MM.1S (cell line): ENCODE results near the gene SLC8A1.

Source experiments
- DNase-seq: peaks from one replicate; pipeline ENCODE4 v3.0.0-alpha.2; 2015
- H2AFZ ChIP-seq: fragments of 300-600 bp; sonication (generic); 2 replicates; pipeline ENCODE4 v1.6.0; 2016; ENCODE audit warnings: antibody characterized with exemption, low read length
- H3F3A ChIP-seq: fragments of 300-600 bp; sonication (generic); 2 replicates; pipeline ENCODE4 v1.6.1; 2016; ENCODE audit warnings: mild to moderate bottlenecking, antibody characterized with exemption, low read length, moderate library complexity, mixed read lengths; ENCODE audit not compliant: insufficient read depth
- H3K27ac ChIP-seq: fragments of 300-600 bp; sonication (generic); 2 replicates; pipeline ENCODE4 v1.5.1; 2016; ENCODE audit warnings: mild to moderate bottlenecking, low read length
- H3K27me3 ChIP-seq: fragments of 300-600 bp; sonication (generic); replicated peaks from 2 replicates; pipeline ENCODE4 v1.6.0; 2016; ENCODE audit warnings: low read length; ENCODE audit not compliant: insufficient read depth
- H3K36me3 ChIP-seq: fragments of 300-600 bp; sonication (generic); replicated peaks from 2 replicates; pipeline ENCODE4 v1.6.1; 2016; ENCODE audit warnings: mild to moderate bottlenecking, low read length, mixed read lengths; ENCODE audit not compliant: insufficient read depth
- H3K4me1 ChIP-seq: fragments of 300-600 bp; sonication (generic); 2 replicates; pipeline ENCODE4 v1.6.1; 2016; ENCODE audit warnings: low read length, mixed read lengths
- H3K4me2 ChIP-seq: fragments of 300-600 bp; sonication (generic); 2 replicates; pipeline ENCODE4 v1.6.0; 2016; ENCODE audit warnings: low read depth, low read length
- H3K4me3 ChIP-seq: fragments of 300-600 bp; sonication (generic); 2 replicates; pipeline ENCODE4 v1.5.1; 2016; ENCODE audit warnings: low read length, mixed read lengths
- H3K79me2 ChIP-seq: fragments of 300-600 bp; sonication (generic); 2 replicates; pipeline ENCODE4 v1.6.1; 2016; ENCODE audit warnings: mixed run types, low read length, mixed read lengths
- H3K9ac ChIP-seq: fragments of 300-600 bp; sonication (generic); 2 replicates; pipeline ENCODE4 v1.6.1; 2016; ENCODE audit warnings: low read length, mixed read lengths
- H3K9me2 ChIP-seq: fragments of 300-600 bp; sonication (generic); replicated peaks from 2 replicates; pipeline ENCODE4 v1.6.1; 2016; ENCODE audit warnings: mild to moderate bottlenecking, low read length, mixed read lengths; ENCODE audit not compliant: insufficient read depth
- H3K9me3 ChIP-seq: fragments of 300-600 bp; sonication (generic); replicated peaks from 2 replicates; pipeline ENCODE4 v1.6.1; 2016; ENCODE audit warnings: mild to moderate bottlenecking, low read length, mixed read lengths; ENCODE audit not compliant: insufficient read depth
- H4K20me1 ChIP-seq: fragments of 300-600 bp; sonication (generic); 2 replicates; pipeline ENCODE4 v1.6.1; 2016; ENCODE audit warnings: mild to moderate bottlenecking, low read length, moderate library complexity, mixed read lengths; ENCODE audit not compliant: insufficient read depth
- CTCF ChIP-seq: fragments of 300-600 bp; sonication (generic); IDR thresholded peaks from 2 replicates; pipeline ENCODE4 v1.5.1; 2016; ENCODE audit warnings: antibody characterized with exemption, low read length, mixed read lengths
- EZH2 ChIP-seq: fragments of 300-600 bp; sonication (generic); optimal IDR thresholded peaks from 2 replicates; pipeline ENCODE3; 2017; ENCODE audit warnings: low read depth, mild to moderate bottlenecking, antibody characterized with exemption, low read length, mixed read lengths
- EZH2phosphoT487 ChIP-seq: fragments of 300-600 bp; sonication (generic); IDR thresholded peaks from 2 replicates; pipeline ENCODE4 v1.6.1; 2018; ENCODE audit warnings: antibody characterized with exemption, low read length

The SLC8A1 gene

DNA sequence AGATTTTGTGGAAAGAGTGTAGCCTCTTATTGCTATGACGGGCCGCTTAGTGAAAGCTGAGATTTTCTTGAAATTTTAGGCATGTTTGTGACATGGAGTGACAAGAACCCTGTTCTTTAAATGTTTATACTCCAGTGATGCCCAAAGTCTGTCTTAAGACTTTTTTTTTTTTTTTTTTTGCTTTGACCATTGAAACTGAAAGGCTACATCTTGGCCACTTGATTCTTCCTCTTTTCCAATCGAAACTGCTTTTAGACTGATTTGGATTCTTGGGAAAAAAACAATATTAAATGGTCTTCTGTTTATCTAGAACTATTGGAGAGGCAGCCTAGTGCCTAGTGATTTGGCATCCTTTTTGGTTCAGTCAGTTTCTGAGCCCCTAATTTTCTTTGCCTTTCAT lies 2.4 kb upstream of the SLC8A1 start:
- H3K4me2 ChIP-seq: no peak overlapping the region
- H3F3A ChIP-seq: peaks cover 12% of the 10 kb centered on the region; the same call in 1 of the 2 replicates
- no peak for DNase-seq
- H3K9me3 ChIP-seq: no peaks in the 10 kb centered on the region
- H2AFZ ChIP-seq: no peak overlapping the region
- H3K4me3 ChIP-seq: no peak overlapping the region
- no peak overlapping the region for H3K9ac ChIP-seq
- H3K4me1 ChIP-seq: no peaks in the 10 kb centered on the region
- TF ChIP-seq EZH2 (no peak), CTCF (no peak)
- H3K36me3 ChIP-seq: no peaks in the 10 kb centered on the region
- no peak overlapping the region for H3K27ac ChIP-seq
- H4K20me1 ChIP-seq: no peaks in the 10 kb centered on the region
- H3K79me2 ChIP-seq: no peaks in the 10 kb centered on the region
- no peaks in the 10 kb centered on the region for H3K27me3 ChIP-seq
- H3K9me2 ChIP-seq: no peaks in the 10 kb centered on the region

DNA sequence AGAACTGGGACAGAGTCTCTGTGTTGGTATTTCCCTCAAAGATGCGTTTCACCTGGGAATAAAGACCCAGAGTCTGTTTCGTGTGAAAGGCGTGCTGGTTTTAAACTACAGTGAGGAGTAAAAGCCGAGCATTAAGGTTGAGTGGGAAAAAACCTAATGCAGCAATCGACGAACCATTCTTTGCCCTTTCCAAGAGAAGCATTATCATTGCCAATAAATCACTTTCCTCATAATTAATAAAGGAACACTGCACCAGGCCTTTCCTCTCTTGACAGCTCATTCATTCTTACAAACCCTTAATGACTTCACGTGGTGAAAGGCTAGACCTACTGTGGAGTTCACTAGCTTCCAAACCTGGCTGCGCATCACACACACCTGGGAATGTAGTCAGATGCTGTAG lies 896 bp upstream of the SLC8A1 start:
- H3K4me1 ChIP-seq: no peaks in the 10 kb centered on the region
- H2AFZ ChIP-seq: no peak overlapping the region; the same call in 1 of the 2 replicates

DNA sequence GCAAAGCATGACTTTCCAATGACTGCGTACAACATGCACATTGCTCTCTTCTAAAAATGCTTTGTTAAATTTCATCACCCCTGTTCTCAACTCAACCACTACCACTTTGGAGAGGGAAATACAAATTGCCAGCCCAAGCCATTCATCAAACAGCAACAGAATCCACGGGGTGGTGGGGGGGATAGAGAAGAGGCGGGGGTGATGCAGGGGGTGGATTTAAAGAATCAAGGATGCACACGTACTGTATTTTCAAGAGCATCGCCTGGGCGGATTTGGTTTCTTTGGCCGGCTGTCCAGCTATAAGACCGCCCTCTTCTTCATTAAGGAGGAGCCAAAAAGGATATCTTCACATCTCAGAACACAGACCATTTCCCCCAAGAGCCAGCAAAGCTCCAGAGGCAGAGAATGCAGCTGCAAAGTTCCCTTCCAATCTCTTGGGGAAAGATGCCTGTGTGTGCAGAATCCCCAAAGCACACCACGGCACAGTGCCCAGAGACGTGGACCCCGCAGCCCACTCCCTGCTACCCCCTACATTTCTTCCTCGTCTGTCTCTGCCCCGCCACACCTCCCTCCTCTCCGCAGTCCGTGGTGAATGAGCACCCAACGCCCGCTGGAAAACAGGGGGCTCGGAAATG lies 977 bp downstream of the SLC8A1 start:
- peak overlapping the region; percentile 69 for H3K4me3 ChIP-seq
- H3K9ac ChIP-seq: no peak overlapping the region; the same call in 1 of the 2 replicates
- TF ChIP-seq EZH2: no peak
- no peak for TF ChIP-seq CTCF
- TF ChIP-seq EZH2phosphoT487: no peak
- peak overlapping the region; percentile 99 for H3K4me2 ChIP-seq
- no peaks in the 10 kb centered on the region for H3K9me2 ChIP-seq
- H4K20me1 ChIP-seq: no peaks in the 10 kb centered on the region
- no peaks in the 10 kb centered on the region for H3K27me3 ChIP-seq
- peak overlapping the region; percentile 88 for H2AFZ ChIP-seq
- no peak overlapping the region for H3K27ac ChIP-seq
- no peaks in the 10 kb centered on the region for H3K9me3 ChIP-seq
- peaks cover 12% of the 10 kb centered on the region; the same call in 1 of the 2 replicates for H3F3A ChIP-seq
- H3K79me2 ChIP-seq: no peaks in the 10 kb centered on the region
- DNase-seq: peak; percentile 40
- H3K4me1 ChIP-seq: no peaks in the 10 kb centered on the region
- H3K36me3 ChIP-seq: no peaks in the 10 kb centered on the region

More for the DNA sequence above, 896 bp upstream of the SLC8A1 start:
- Histone ChIP-seq H4K20me1 (no peaks in the 10 kb centered on the region), H3K4me2 (no peak overlapping the region), H3K36me3 (no peaks in the 10 kb centered on the region), H3K4me3 (no peak overlapping the region), H3K9me2 (no peaks in the 10 kb centered on the region), H3K27ac (no peak overlapping the region), H3K9ac (no peak overlapping the region), H3K9me3 (no peaks in the 10 kb centered on the region), H3K79me2 (no peaks in the 10 kb centered on the region), H3F3A (peaks cover 12% of the 10 kb centered on the region; the same call in 1 of the 2 replicates), H3K27me3 (no peaks in the 10 kb centered on the region)
- no peak for DNase-seq
- TF ChIP-seq EZH2: no peak
- no peak for TF ChIP-seq EZH2phosphoT487
- no peak for TF ChIP-seq CTCF
